Activated naive CD8-positive, alpha-beta T cell treated with anti-CD3 and anti-CD28 coated beads, Interleukin-2, amount 50 U/mL, for 24 hours (primary cell): ENCODE data around the gene TIMM13.
A peak's percentile ranks its signal among the peaks of the same experiment; 100 is the strongest.
"Not testable (repeated sequence)": the region's sequence is repeated elsewhere in the genome, so short reads cannot be mapped to it uniquely, and the experiment has no call there.

Experiments
- ATAC-seq: fragments of 150-1000 bp; cut with Tn5 transposase; one replicate; pipeline ENCODE4 v1.10.0; 2021
- DNase-seq: peaks from one replicate; pipeline ENCODE4 v3.0.0; 2021
- H3K27ac Mint-ChIP-seq: one replicate; pipeline ENCODE4 v1.8.0; 2021; ENCODE audit warnings: mild to moderate bottlenecking, mixed read lengths
- H3K27me3 Mint-ChIP-seq: one replicate; pipeline ENCODE4 v1.8.0; 2021; ENCODE audit warnings: mixed read lengths
- H3K36me3 Mint-ChIP-seq: one replicate; pipeline ENCODE4 v1.8.0; 2021; ENCODE audit warnings: low read depth, mixed read lengths
- H3K4me1 Mint-ChIP-seq: one replicate; pipeline ENCODE4 v1.8.0; 2021; ENCODE audit warnings: mixed read lengths
- H3K4me3 Mint-ChIP-seq: one replicate; pipeline ENCODE4 v1.8.0; 2021; ENCODE audit warnings: mild to moderate bottlenecking, moderate library complexity, mixed read lengths
- H3K9me3 Mint-ChIP-seq: one replicate; pipeline ENCODE4 v1.8.0; 2021; ENCODE audit warnings: mixed read lengths

TIMM13 gene

GRCh38 chr19:2461751-2462634, 34.6 kb upstream of the TIMM13 start:
- peak overlapping the region; percentile 46 for H3K27ac Mint-ChIP-seq

GRCh38 chr19:2460245-2460644, 32.9 kb upstream of the TIMM13 start:
- no peak for ATAC-seq
- H3K4me3 Mint-ChIP-seq = no peak overlapping the region
- no peak overlapping the region for H3K27ac Mint-ChIP-seq

More at GRCh38 chr19:2461751-2462634, 34.6 kb upstream of the TIMM13 start:
- peak; percentile 78 for DNase-seq
- Mint-ChIP-seq H3K27me3 (peaks cover 4% of the 10 kb centered on the region), H3K4me1 (peaks cover 17% of the 10 kb centered on the region), H3K4me3 (peak overlapping the region; percentile 83), H3K9me3 (no peaks in the 10 kb centered on the region), H3K36me3 (no peaks in the 10 kb centered on the region)
- ATAC-seq = peak; percentile 70

GRCh38 chr19:2458776-2459175, 31.4 kb upstream of the TIMM13 start:
- H3K27me3 Mint-ChIP-seq, DNase-seq, H3K36me3 Mint-ChIP-seq, H3K9me3 Mint-ChIP-seq, H3K27ac Mint-ChIP-seq, ATAC-seq, H3K4me3 Mint-ChIP-seq: not testable (repeated sequence)
- H3K4me1 Mint-ChIP-seq = peaks cover 27% of the 10 kb centered on the region

More at GRCh38 chr19:2460245-2460644, 32.9 kb upstream of the TIMM13 start:
- H3K27me3 Mint-ChIP-seq = peaks cover 4% of the 10 kb centered on the region
- no peak for DNase-seq
- H3K4me1 Mint-ChIP-seq = peaks cover 19% of the 10 kb centered on the region
- H3K36me3 Mint-ChIP-seq = no peaks in the 10 kb centered on the region
- H3K9me3 Mint-ChIP-seq = no peaks in the 10 kb centered on the region

GRCh38 chr19:2458054-2458453, 30.7 kb upstream of the TIMM13 start:
- Mint-ChIP-seq H3K27me3 (peaks cover 4% of the 10 kb centered on the region), H3K27ac (no peak overlapping the region), H3K9me3 (no peaks in the 10 kb centered on the region), H3K36me3 (no peaks in the 10 kb centered on the region), H3K4me3 (no peak overlapping the region), H3K4me1 (peaks cover 24% of the 10 kb centered on the region)
- no peak for ATAC-seq
- DNase-seq = no peak

GRCh38 chr19:2457394-2458037, 30.1 kb upstream of the TIMM13 start:
- peaks cover 4% of the 10 kb centered on the region for H3K27me3 Mint-ChIP-seq
- DNase-seq = no peak
- H3K4me3 Mint-ChIP-seq = peak overlapping the region; percentile 85
- H3K36me3 Mint-ChIP-seq = no peaks in the 10 kb centered on the region
- H3K9me3 Mint-ChIP-seq = no peaks in the 10 kb centered on the region
- no peak for ATAC-seq
- peaks cover 24% of the 10 kb centered on the region for H3K4me1 Mint-ChIP-seq
- peak overlapping the region; percentile 92 for H3K27ac Mint-ChIP-seq

- H3K9me3 Mint-ChIP-seq = no peaks in the 10 kb centered on the region
- peaks cover 5% of the 10 kb centered on the region for H3K36me3 Mint-ChIP-seq
- peak; percentile 67 for DNase-seq
- H3K27ac Mint-ChIP-seq = peak overlapping the region; percentile 73
- H3K4me3 Mint-ChIP-seq = peak overlapping the region; percentile 83
- peaks cover 14% of the 10 kb centered on the region for H3K4me1 Mint-ChIP-seq
- peaks cover 2% of the 10 kb centered on the region for H3K27me3 Mint-ChIP-seq
- ATAC-seq = peak; percentile 20
These were observed 28.6 kb upstream of the TIMM13 start for GRCh38 chr19:2455851-2456570.

- H3K27me3 Mint-ChIP-seq = no peaks in the 10 kb centered on the region
- no peak for ATAC-seq
These were observed 27.8 kb upstream of the TIMM13 start for GRCh38 chr19:2454962-2455850.

GRCh38 chr19:2454199-2454961, 27.0 kb upstream of the TIMM13 start:
- Mint-ChIP-seq H3K27ac (peak overlapping the region; percentile 41), H3K9me3 (no peaks in the 10 kb centered on the region), H3K4me1 (peaks cover 14% of the 10 kb centered on the region), H3K36me3 (peaks cover 9% of the 10 kb centered on the region), H3K4me3 (peak overlapping the region; percentile 83), H3K27me3 (no peaks in the 10 kb centered on the region)
- DNase-seq = no peak
- ATAC-seq = no peak

More at GRCh38 chr19:2454962-2455850, 27.8 kb upstream of the TIMM13 start:
- Mint-ChIP-seq H3K27ac (peak overlapping the region; percentile 73), H3K4me3 (peak overlapping the region; percentile 83), H3K9me3 (no peaks in the 10 kb centered on the region), H3K4me1 (peaks cover 14% of the 10 kb centered on the region), H3K36me3 (peaks cover 6% of the 10 kb centered on the region)
- no peak for DNase-seq

- Mint-ChIP-seq H3K4me3 (no peak overlapping the region), H3K36me3 (peaks cover 15% of the 10 kb centered on the region), H3K27ac (no peak overlapping the region), H3K27me3 (no peaks in the 10 kb centered on the region), H3K9me3 (no peaks in the 10 kb centered on the region), H3K4me1 (peaks cover 14% of the 10 kb centered on the region)
- ATAC-seq (no peak), DNase-seq (no peak)
These were observed 26.1 kb upstream of the TIMM13 start for GRCh38 chr19:2453431-2454025.

- peaks cover 16% of the 10 kb centered on the region for H3K4me1 Mint-ChIP-seq
- peaks cover 18% of the 10 kb centered on the region for H3K36me3 Mint-ChIP-seq
- no peak overlapping the region for H3K27ac Mint-ChIP-seq
- no peaks in the 10 kb centered on the region for H3K9me3 Mint-ChIP-seq
- ATAC-seq (no peak), DNase-seq (no peak)
- no peak overlapping the region for H3K4me3 Mint-ChIP-seq
- H3K27me3 Mint-ChIP-seq = no peaks in the 10 kb centered on the region
These were observed 24.4 kb upstream of the TIMM13 start for GRCh38 chr19:2451741-2452140.

- H3K4me1 Mint-ChIP-seq = peaks cover 22% of the 10 kb centered on the region
- no peaks in the 10 kb centered on the region for H3K9me3 Mint-ChIP-seq
- DNase-seq (no peak), ATAC-seq (no peak)
- no peak overlapping the region for H3K27ac Mint-ChIP-seq
- H3K4me3 Mint-ChIP-seq = no peak overlapping the region
- peaks cover 20% of the 10 kb centered on the region for H3K36me3 Mint-ChIP-seq
- no peaks in the 10 kb centered on the region for H3K27me3 Mint-ChIP-seq
These were observed 23.8 kb upstream of the TIMM13 start for GRCh38 chr19:2451138-2451537.

- no peaks in the 10 kb centered on the region for H3K9me3 Mint-ChIP-seq
- H3K27ac Mint-ChIP-seq = no peak overlapping the region
- DNase-seq = no peak
- no peak for ATAC-seq
- peaks cover 14% of the 10 kb centered on the region for H3K4me1 Mint-ChIP-seq
- H3K27me3 Mint-ChIP-seq = no peaks in the 10 kb centered on the region
- H3K4me3 Mint-ChIP-seq = no peak overlapping the region
- peaks cover 20% of the 10 kb centered on the region for H3K36me3 Mint-ChIP-seq
These were observed 21.6 kb upstream of the TIMM13 start for GRCh38 chr19:2449019-2449418.

- H3K4me3 Mint-ChIP-seq = peak overlapping the region; percentile 65
- ATAC-seq = peak; percentile 55
- H3K4me1 Mint-ChIP-seq = peaks cover 14% of the 10 kb centered on the region
- H3K36me3 Mint-ChIP-seq = peaks cover 25% of the 10 kb centered on the region
- H3K27ac Mint-ChIP-seq = peak overlapping the region; percentile 35
- H3K9me3 Mint-ChIP-seq = no peaks in the 10 kb centered on the region
- no peaks in the 10 kb centered on the region for H3K27me3 Mint-ChIP-seq
- peak; percentile 35 for DNase-seq
These were observed 19.0 kb upstream of the TIMM13 start for GRCh38 chr19:2446381-2446780.
